Ascending aorta (tissue), 2 donors: ENCODE measurements around the gene HAGHL. TPM values are rescaled to one million over a fixed set of nuclear protein-coding genes. Genes with fewer than 3 reads are reported as not detected.
"Not testable (repeated sequence)": the region's sequence is repeated elsewhere in the genome, so short reads cannot be mapped to it uniquely, and the experiment has no call there.

ENCODE experiments used
- DNase-seq, 2 donors: peaks; one replicate each; pipeline ENCODE4 v3.0.0-alpha.2; 2019; ENCODE audit warnings: low spot score in 2 of 2
- H3K27ac ChIP-seq, 2 donors: fragments of 200-600 bp; sonication (generic); one replicate each; pipeline ENCODE4 v1.5.1; 2016 to 2017; ENCODE audit warnings: mild to moderate bottlenecking in 1 of 2
- H3K27me3 ChIP-seq: fragments of 200-600 bp; sonication (generic); one replicate; pipeline ENCODE4 v1.5.1; 2017
- H3K36me3 ChIP-seq, 2 donors: fragments of 200-600 bp; sonication (generic); one replicate each; pipeline ENCODE4 v1.5.1; 2016
- H3K4me1 ChIP-seq, 2 donors: fragments of 200-600 bp; sonication (generic); one replicate each; pipeline ENCODE4 v1.5.1; 2016 to 2017; ENCODE audit warnings: mild to moderate bottlenecking in 1 of 2
- H3K4me3 ChIP-seq, 2 donors: fragments of 200-600 bp; sonication (generic); one replicate each; pipeline ENCODE4 v1.5.1; 2016 to 2017; ENCODE audit warnings: mild to moderate bottlenecking in 1 of 2
- H3K9me3 ChIP-seq, 2 donors: fragments of 200-600 bp; sonication (generic); one replicate each; pipeline ENCODE4 v1.5.1; 2016
- intact Hi-C: fragments of 100-400 bp; cut with DNase I; formaldehyde crosslinking; loops from one replicate; pipeline ENCODE4 v1.15.1; 2023
- total RNA-seq: library from RNA; depleted of rRNA; stranded (reverse); fragments of >200 nt; gene quantifications from one replicate; pipeline ENCODE4 v1.1.0, GENCODE V29; 2016
- TF ChIP-seq, protein P1 (sequence below), 3 experiments: fragments of 200-600 bp in 2 of 3; fragments of 450-650 bp in 1 of 3; sonication (generic) in 2 of 3; IDR thresholded peaks; one replicate each; pipeline ENCODE4 v1.5.1; 2016 to 2019; ENCODE audit warnings: antibody characterized with exemption in 3 of 3, mild to moderate bottlenecking in 1 of 3, moderate library complexity in 1 of 3

Gene HAGHL
- total RNA-seq, 1 donor from 2014 or later, result 9.7 TPM

DNA sequence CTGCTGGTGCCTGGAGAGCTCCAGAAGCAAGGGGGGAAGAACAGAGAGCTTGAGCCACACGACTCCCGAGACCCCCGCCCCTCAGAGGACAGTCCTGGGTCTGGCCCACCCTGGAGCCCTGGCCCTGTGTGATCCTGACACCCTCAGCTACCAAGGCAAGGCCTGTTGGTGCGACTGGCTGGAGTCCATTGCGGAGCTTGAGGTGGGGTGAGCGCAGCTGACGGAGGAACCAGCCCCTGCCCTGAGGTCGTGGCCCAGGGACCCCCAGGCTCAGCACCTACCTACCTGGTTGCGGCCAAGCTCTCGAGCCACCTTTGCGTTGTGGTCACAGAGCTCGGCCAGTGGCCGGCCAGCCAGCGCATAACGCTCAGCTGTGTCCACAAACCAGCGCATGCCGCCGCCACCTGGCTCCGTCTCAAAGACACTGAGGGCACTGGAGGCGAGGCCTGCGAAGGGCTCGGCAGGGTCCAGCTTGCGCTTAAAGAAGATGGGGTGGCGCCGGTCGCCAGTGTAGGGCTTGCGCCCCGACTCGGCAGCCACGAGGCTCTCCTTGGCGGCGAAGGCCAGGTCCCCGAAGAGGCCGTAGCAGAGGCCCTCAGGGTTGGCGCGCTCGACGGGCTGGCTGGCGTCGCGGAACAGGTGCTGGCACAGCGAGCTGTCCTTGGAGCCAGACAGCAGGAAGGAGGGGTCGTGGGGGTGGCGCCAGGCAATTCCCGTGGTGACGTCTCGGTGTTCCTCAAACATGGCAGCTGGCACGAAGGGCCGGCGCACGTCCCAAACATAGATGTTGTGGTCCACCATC, 40.2 kb upstream of the HAGHL start:
- Histone ChIP-seq H3K4me1 (peaks cover 19 to 39% of the 10 kb centered on the region in 2 donors), H3K27me3 (no peaks in the 10 kb centered on the region), H3K9me3 (no peaks in the 10 kb centered on the region), H3K36me3 (peaks cover 19 to 33% of the 10 kb centered on the region in 2 donors), H3K27ac (no peak overlapping the region), H3K4me3 (no peak overlapping the region)
- no peak for DNase-seq
- intact Hi-C loops, result no loop called here
- TF ChIP-seq, protein P1, sequence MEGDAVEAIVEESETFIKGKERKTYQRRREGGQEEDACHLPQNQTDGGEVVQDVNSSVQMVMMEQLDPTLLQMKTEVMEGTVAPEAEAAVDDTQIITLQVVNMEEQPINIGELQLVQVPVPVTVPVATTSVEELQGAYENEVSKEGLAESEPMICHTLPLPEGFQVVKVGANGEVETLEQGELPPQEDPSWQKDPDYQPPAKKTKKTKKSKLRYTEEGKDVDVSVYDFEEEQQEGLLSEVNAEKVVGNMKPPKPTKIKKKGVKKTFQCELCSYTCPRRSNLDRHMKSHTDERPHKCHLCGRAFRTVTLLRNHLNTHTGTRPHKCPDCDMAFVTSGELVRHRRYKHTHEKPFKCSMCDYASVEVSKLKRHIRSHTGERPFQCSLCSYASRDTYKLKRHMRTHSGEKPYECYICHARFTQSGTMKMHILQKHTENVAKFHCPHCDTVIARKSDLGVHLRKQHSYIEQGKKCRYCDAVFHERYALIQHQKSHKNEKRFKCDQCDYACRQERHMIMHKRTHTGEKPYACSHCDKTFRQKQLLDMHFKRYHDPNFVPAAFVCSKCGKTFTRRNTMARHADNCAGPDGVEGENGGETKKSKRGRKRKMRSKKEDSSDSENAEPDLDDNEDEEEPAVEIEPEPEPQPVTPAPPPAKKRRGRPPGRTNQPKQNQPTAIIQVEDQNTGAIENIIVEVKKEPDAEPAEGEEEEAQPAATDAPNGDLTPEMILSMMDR (IDR thresholded peaks at IDR 0.05), result no peak

DNA sequence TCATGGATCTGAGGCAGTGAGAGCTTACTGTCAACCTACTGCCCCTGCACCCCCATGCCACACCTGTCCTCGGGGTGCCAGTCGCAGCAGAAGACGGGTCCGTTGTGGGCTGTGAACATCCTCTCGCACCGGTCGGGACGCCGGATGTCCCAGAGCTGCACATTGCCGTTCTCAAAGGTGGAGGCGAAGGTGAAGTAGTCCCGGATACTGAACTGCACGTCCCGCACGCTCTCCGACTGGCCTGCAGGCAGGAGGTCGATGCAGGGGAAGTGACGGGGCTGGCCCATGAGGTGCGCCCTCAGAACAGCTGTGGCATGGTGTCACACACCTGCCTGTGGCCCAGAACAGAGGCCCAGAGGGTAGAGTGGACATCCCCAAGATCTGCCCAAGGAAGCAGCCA, 39.4 kb upstream of the HAGHL start:
- DNase-seq, result no peak
- Histone ChIP-seq H3K27ac (no peak overlapping the region), H3K4me1 (peaks cover 17 to 32% of the 10 kb centered on the region in 2 donors), H3K27me3 (no peaks in the 10 kb centered on the region), H3K4me3 (no peak overlapping the region), H3K9me3 (no peaks in the 10 kb centered on the region), H3K36me3 (peaks cover 11 to 24% of the 10 kb centered on the region in 2 donors)
- TF ChIP-seq, protein P1 (IDR thresholded peaks at IDR 0.05), result no peak
- intact Hi-C loops, result no loop called here

DNA sequence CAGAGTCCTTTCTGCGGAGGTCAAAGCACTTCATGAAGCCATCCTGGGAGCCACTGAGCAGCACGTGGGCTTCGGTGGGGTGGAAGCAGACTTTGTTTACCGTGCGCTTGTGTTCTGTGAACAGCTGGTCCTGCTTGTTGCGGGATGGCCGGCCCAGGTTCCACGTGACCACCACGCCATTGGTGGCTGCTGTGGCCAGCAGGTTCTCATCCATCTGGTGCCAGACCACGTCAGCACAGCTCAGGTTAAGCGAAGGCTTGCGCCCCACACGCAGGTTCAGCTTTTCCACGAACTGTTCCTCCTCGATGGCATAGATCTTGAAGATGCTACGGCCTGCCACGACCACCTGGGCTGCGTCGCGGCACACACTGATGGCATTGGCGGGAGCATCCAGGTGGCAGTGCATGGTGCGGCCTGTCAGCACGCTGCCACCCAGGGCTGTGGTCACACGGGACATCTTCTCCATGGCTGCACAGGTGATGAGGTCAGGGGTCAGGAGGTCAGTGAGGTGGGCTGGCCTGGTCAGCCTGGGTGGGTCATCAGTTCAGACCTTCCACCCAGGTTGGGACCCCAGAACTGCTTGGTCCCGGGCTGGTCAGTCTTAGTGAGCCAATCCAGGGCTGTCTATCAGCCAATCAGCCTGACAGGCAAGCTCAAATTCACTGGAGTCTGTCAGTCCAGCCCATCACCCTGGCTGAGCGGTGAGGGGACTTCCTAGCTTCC, 37.6 kb upstream of the HAGHL start:
- Histone ChIP-seq H3K4me1 (peaks cover 15 to 27% of the 10 kb centered on the region in 2 donors), H3K27ac (peak overlapping the region; percentile 86 to 90), H3K9me3 (no peaks in the 10 kb centered on the region), H3K4me3 (peak overlapping the region; percentile 90 to 98), H3K36me3 (peaks cover 8 to 21% of the 10 kb centered on the region in 2 donors), H3K27me3 (peaks cover 11% of the 10 kb centered on the region)
- intact Hi-C loops, result no loop called here
- TF ChIP-seq, protein P1 (IDR thresholded peaks at IDR 0.05), result no peak
- no peak for DNase-seq

DNA sequence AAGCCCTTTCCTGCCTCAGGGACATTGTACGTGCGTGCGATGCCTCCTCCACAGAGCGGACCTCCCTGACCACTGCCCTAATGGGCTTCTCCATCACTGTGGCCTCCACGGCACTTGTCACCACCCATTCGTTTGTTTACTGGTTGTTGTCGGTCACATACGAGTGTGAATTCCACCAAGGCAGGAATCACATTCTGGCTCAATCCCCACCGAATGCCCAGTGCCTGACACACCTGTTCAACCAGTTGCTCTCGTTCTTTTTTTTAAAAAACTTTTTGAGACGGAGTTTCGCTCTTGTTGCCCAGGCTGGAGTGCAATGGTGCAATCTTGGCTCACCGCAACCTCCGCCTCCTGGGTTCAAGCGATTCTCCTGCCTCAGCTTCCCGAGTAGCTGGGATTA, 35.7 kb upstream of the HAGHL start:
- Histone ChIP-seq H3K36me3 (peaks cover 8 to 15% of the 10 kb centered on the region in 2 donors), H3K27me3 (peaks cover 28% of the 10 kb centered on the region), H3K4me1 (peaks cover 20 to 21% of the 10 kb centered on the region in 2 donors)
- H3K27ac ChIP-seq, intact Hi-C loops, H3K9me3 ChIP-seq, H3K4me3 ChIP-seq, DNase-seq: not testable (repeated sequence)

DNA sequence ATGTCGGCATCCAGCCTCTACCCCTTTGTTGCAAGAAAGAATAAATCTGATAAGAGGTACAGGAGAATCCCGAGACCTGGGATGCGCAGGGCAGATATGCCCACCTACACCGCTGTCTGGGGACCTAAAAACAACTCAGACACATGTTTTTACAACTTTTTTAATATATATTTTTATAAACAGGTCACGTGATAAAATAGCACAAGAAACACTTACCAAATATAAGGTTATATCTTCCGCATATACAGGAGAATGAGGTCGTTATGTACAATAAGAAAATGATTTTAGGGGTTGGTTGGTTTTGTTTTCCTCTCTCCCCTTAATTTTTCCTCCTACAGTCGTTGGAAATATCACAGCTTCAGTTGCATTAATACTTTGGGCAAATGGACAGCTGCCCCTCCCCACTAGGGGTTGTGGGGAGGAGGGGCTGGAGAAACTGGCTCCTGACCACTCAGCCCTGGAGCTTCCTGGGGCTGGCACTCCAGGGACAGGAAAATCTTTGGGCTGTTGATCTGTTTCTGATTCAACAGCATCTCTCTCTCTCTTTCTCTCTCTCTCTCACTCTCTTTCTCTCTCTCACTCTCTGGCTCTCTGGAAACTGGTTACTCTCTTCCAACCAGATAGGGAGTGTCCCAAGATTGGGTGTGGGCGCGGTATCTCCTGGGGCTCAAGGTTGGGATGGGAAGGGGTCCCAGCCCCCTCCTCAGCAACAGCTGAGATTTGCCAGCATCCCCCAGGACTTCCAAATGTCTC, 34.4 kb upstream of the HAGHL start:
- DNase-seq, result no peak
- H3K27ac ChIP-seq, result no peak overlapping the region
- H3K9me3 ChIP-seq, result no peaks in the 10 kb centered on the region
- TF ChIP-seq, protein P1 (IDR thresholded peaks at IDR 0.05), result no peak
- H3K36me3 ChIP-seq, result peaks cover 0 to 3% of the 10 kb centered on the region in 2 donors
- peaks cover 28% of the 10 kb centered on the region for H3K27me3 ChIP-seq
- H3K4me3 ChIP-seq, result no peak overlapping the region
- peaks cover 20 to 21% of the 10 kb centered on the region in 2 donors for H3K4me1 ChIP-seq
- intact Hi-C loops, result no loop called here
